GM23338 (cell line): ENCODE measurements around the gene MSRB1. TPM values are rescaled to one million over a fixed set of nuclear protein-coding genes. Genes with fewer than 3 reads are reported as not detected.

Experiments
- ATAC-seq: fragments of 200-7000 bp; cut with Tn5 transposase; 3 replicates; pipeline ENCODE4 v1.9.1; 2020
- DNase-seq: peaks from one replicate; pipeline ENCODE4 v3.0.0-alpha.2; 2015; ENCODE audit warnings: low spot score
- H2AFZ ChIP-seq: fragments of 200-600 bp; sonication (generic); 2 replicates; pipeline ENCODE4 v1.8.0; 2016; ENCODE audit warnings: antibody characterized with exemption, mild to moderate bottlenecking, moderate library complexity
- H3F3A ChIP-seq: fragments of 200-600 bp; sonication (generic); replicated peaks from 2 replicates; pipeline ENCODE4 v1.8.0; 2017; ENCODE audit warnings: antibody characterized with exemption, mixed run types, low read depth
- H3K27ac ChIP-seq: fragments of 200-600 bp; sonication (generic); 2 replicates; pipeline ENCODE4 v1.6.1; 2016; ENCODE audit warnings: low read depth
- H3K27me3 ChIP-seq: fragments of 200-600 bp; sonication (generic); 2 replicates; pipeline ENCODE4 v1.8.0; 2016; ENCODE audit warnings: mild to moderate bottlenecking, mixed run types, moderate library complexity; ENCODE audit not compliant: insufficient read depth
- H3K36me3 ChIP-seq: fragments of 200-600 bp; sonication (generic); 2 replicates; pipeline ENCODE4 v1.8.0; 2016; ENCODE audit warnings: mild to moderate bottlenecking; ENCODE audit not compliant: insufficient read depth
- H3K4me1 ChIP-seq: fragments of 200-600 bp; sonication (generic); 2 replicates; pipeline ENCODE4 v1.8.0; 2016; ENCODE audit warnings: mild to moderate bottlenecking, moderate library complexity; ENCODE audit not compliant: insufficient read depth
- H3K4me2 ChIP-seq: fragments of 200-600 bp; sonication (generic); 2 replicates; pipeline ENCODE4 v1.7.1; 2017; ENCODE audit warnings: mixed run types
- H3K4me3 ChIP-seq: fragments of 200-600 bp; sonication (generic); 2 replicates; pipeline ENCODE4 v1.6.1; 2016; ENCODE audit warnings: mixed run types
- H3K79me2 ChIP-seq: fragments of 200-600 bp; sonication (generic); replicated peaks from 2 replicates; pipeline ENCODE4 v1.8.0; 2017; ENCODE audit warnings: mild to moderate bottlenecking; ENCODE audit not compliant: insufficient read depth
- H3K9me2 ChIP-seq: fragments of 200-600 bp; sonication (generic); 2 replicates; pipeline ENCODE4 v1.8.0; 2017; ENCODE audit not compliant: insufficient read depth
- H4K20me1 ChIP-seq: fragments of 200-600 bp; sonication (generic); replicated peaks from 2 replicates; pipeline ENCODE4 v1.8.0; 2017; ENCODE audit warnings: mild to moderate bottlenecking; ENCODE audit not compliant: insufficient read depth
- H3K27ac Mint-ChIP-seq: 2 replicates; pipeline ENCODE4 v1.8.0; 2020; ENCODE audit warnings: inconsistent platforms, mild to moderate bottlenecking, moderate library complexity, mixed read lengths
- H3K27me3 Mint-ChIP-seq: 3 replicates; pipeline ENCODE4 v1.8.0; 2022; ENCODE audit warnings: low read depth, mild to moderate bottlenecking, moderate library complexity, mixed read lengths, inconsistent platforms; ENCODE audit not compliant: insufficient read depth, poor library complexity
- H3K36me3 Mint-ChIP-seq: 3 replicates; pipeline ENCODE4 v1.8.0; 2021; ENCODE audit warnings: low read depth, mild to moderate bottlenecking, inconsistent platforms, moderate library complexity, mixed read lengths
- H3K4me1 Mint-ChIP-seq: 3 replicates; pipeline ENCODE4 v1.8.0; 2020; ENCODE audit warnings: mild to moderate bottlenecking, inconsistent platforms, mixed read lengths
- H3K4me3 Mint-ChIP-seq: 3 replicates; pipeline ENCODE4 v1.8.0; 2021; ENCODE audit warnings: moderate library complexity, mild to moderate bottlenecking, inconsistent platforms, mixed read lengths
- H3K9me3 Mint-ChIP-seq: 3 replicates; pipeline ENCODE4 v1.8.0; 2020; ENCODE audit warnings: moderate library complexity, mild to moderate bottlenecking, inconsistent platforms, mixed read lengths
- CREB1 ChIP-seq: fragments of 250-450 bp; sonication (Bioruptor Pico); IDR thresholded peaks from 2 replicates; pipeline ENCODE4 v1.5.0; 2020; ENCODE audit warnings: low read depth, mild to moderate bottlenecking, moderate library complexity
- EZH2 ChIP-seq: fragments of 200-600 bp; sonication (generic); IDR thresholded peaks from one replicate; pipeline ENCODE4 v1.8.0; 2017; ENCODE audit warnings: antibody characterized with exemption, mild to moderate bottlenecking, low read depth; ENCODE audit not compliant: unreplicated experiment
- EZH2phosphoT487 ChIP-seq: fragments of 200-600 bp; sonication (generic); IDR thresholded peaks from one replicate; pipeline ENCODE4 v1.8.1; 2018; ENCODE audit warnings: antibody characterized with exemption; ENCODE audit not compliant: unreplicated experiment
- JUNB ChIP-seq: IDR thresholded peaks from one replicate; pipeline ENCODE4 v1.6.1; 2016; ENCODE audit warnings: antibody characterized with exemption; ENCODE audit not compliant: unreplicated experiment
- NANOG ChIP-seq: IDR thresholded peaks from 2 replicates; pipeline ENCODE4 v1.6.1; 2016; ENCODE audit warnings: antibody characterized with exemption, borderline replicate concordance
- POLR2AphosphoS5 ChIP-seq: IDR thresholded peaks from 2 replicates; pipeline ENCODE4 v1.6.1; 2016; ENCODE audit warnings: antibody characterized with exemption, low read depth
- ZNF114 ChIP-seq: fragments of 250-450 bp; sonication (Bioruptor Pico); IDR thresholded peaks from 2 replicates; pipeline ENCODE4 v1.5.0; 2020; ENCODE audit warnings: mild to moderate bottlenecking, moderate library complexity
- polyA plus RNA-seq: library from polyadenylated mRNA; unstranded; fragments of >200 nt; fragmentation: Nextera tagmentation; extraction: Ambion mirVana; gene quantifications from 2 replicates; pipeline ENCODE4 v1.2.1, GENCODE V29; 2016
- total RNA-seq: library from RNA; depleted of rRNA; stranded (reverse); fragments of >200 nt; shearing (Covaris generic); gene quantifications from 2 replicates; pipeline ENCODE4 v1.2.3, GENCODE V29; 2014
- TF ChIP-seq, protein P1 (sequence below): IDR thresholded peaks from one replicate; pipeline ENCODE4 v1.6.1; 2018; ENCODE audit warnings: antibody characterized with exemption; ENCODE audit not compliant: unreplicated experiment
- TF ChIP-seq, protein P2 (sequence below): fragments of 250-450 bp; sonication (Bioruptor Pico); IDR thresholded peaks from 2 replicates; pipeline ENCODE4 v1.5.0; 2020; ENCODE audit warnings: mild to moderate bottlenecking, moderate library complexity
- TF ChIP-seq, protein P3 (sequence below), 2 experiments: fragments of 200-600 bp in 1 of 2; sonication (generic) in 1 of 2; conservative IDR thresholded peaks; 2 replicates each; pipeline versions ENCODE4 v1.5.1 to v1.6.1; 2016 to 2017; ENCODE audit warnings: antibody characterized with exemption in 2 of 2, low read depth in 2 of 2, mild to moderate bottlenecking in 2 of 2, moderate library complexity in 1 of 2
- TF ChIP-seq, protein P4 (sequence below): IDR thresholded peaks from 2 replicates; pipeline ENCODE4 v1.6.1; 2016; ENCODE audit warnings: antibody characterized with exemption

The MSRB1 gene
- total and polyA plus RNA-seq, 2 experiments from 2014 or later: 30.4 to 31.3 TPM

DNA sequence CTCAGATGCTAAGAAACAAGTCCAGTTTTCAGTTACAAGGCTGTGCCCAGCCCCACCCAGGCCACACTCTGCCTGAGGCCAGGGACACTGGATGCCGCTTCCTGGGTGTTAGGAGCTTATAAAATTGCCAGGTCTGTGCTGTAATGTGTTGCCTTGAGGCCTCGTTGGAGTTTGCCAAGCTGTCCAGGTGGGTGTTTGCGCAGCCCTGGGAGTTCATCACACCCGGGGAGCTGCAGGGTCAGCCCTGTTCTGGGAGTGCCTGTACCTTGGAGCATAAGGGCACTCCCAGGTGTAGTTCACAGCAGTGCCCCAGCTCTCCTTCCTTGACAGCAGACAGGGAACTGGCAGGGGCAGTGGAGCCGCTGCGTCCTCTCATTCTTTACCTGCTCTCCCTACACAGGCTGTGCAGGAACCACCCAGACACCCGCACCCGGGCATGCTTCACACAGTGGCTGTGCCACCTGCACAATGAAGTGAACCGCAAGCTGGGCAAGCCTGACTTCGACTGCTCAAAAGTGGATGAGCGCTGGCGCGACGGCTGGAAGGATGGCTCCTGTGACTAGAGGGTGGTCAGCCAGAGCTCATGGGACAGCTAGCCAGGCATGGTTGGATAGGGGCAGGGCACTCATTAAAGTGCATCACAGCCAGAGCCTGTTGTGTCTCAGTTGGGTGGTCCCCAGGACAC lies 42.6 kb upstream of the MSRB1 start:
- TF ChIP-seq EZH2phosphoT487 (no peak), ZNF114 (CRISPR knock-in tag) (no peak), POLR2AphosphoS5 (no peak), JUNB (no peak), EZH2 (no peak), NANOG (no peak), CREB1 (no peak)
- TF ChIP-seq, protein P1, sequence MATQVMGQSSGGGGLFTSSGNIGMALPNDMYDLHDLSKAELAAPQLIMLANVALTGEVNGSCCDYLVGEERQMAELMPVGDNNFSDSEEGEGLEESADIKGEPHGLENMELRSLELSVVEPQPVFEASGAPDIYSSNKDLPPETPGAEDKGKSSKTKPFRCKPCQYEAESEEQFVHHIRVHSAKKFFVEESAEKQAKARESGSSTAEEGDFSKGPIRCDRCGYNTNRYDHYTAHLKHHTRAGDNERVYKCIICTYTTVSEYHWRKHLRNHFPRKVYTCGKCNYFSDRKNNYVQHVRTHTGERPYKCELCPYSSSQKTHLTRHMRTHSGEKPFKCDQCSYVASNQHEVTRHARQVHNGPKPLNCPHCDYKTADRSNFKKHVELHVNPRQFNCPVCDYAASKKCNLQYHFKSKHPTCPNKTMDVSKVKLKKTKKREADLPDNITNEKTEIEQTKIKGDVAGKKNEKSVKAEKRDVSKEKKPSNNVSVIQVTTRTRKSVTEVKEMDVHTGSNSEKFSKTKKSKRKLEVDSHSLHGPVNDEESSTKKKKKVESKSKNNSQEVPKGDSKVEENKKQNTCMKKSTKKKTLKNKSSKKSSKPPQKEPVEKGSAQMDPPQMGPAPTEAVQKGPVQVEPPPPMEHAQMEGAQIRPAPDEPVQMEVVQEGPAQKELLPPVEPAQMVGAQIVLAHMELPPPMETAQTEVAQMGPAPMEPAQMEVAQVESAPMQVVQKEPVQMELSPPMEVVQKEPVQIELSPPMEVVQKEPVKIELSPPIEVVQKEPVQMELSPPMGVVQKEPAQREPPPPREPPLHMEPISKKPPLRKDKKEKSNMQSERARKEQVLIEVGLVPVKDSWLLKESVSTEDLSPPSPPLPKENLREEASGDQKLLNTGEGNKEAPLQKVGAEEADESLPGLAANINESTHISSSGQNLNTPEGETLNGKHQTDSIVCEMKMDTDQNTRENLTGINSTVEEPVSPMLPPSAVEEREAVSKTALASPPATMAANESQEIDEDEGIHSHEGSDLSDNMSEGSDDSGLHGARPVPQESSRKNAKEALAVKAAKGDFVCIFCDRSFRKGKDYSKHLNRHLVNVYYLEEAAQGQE: no peak
- TF ChIP-seq, protein P2, sequence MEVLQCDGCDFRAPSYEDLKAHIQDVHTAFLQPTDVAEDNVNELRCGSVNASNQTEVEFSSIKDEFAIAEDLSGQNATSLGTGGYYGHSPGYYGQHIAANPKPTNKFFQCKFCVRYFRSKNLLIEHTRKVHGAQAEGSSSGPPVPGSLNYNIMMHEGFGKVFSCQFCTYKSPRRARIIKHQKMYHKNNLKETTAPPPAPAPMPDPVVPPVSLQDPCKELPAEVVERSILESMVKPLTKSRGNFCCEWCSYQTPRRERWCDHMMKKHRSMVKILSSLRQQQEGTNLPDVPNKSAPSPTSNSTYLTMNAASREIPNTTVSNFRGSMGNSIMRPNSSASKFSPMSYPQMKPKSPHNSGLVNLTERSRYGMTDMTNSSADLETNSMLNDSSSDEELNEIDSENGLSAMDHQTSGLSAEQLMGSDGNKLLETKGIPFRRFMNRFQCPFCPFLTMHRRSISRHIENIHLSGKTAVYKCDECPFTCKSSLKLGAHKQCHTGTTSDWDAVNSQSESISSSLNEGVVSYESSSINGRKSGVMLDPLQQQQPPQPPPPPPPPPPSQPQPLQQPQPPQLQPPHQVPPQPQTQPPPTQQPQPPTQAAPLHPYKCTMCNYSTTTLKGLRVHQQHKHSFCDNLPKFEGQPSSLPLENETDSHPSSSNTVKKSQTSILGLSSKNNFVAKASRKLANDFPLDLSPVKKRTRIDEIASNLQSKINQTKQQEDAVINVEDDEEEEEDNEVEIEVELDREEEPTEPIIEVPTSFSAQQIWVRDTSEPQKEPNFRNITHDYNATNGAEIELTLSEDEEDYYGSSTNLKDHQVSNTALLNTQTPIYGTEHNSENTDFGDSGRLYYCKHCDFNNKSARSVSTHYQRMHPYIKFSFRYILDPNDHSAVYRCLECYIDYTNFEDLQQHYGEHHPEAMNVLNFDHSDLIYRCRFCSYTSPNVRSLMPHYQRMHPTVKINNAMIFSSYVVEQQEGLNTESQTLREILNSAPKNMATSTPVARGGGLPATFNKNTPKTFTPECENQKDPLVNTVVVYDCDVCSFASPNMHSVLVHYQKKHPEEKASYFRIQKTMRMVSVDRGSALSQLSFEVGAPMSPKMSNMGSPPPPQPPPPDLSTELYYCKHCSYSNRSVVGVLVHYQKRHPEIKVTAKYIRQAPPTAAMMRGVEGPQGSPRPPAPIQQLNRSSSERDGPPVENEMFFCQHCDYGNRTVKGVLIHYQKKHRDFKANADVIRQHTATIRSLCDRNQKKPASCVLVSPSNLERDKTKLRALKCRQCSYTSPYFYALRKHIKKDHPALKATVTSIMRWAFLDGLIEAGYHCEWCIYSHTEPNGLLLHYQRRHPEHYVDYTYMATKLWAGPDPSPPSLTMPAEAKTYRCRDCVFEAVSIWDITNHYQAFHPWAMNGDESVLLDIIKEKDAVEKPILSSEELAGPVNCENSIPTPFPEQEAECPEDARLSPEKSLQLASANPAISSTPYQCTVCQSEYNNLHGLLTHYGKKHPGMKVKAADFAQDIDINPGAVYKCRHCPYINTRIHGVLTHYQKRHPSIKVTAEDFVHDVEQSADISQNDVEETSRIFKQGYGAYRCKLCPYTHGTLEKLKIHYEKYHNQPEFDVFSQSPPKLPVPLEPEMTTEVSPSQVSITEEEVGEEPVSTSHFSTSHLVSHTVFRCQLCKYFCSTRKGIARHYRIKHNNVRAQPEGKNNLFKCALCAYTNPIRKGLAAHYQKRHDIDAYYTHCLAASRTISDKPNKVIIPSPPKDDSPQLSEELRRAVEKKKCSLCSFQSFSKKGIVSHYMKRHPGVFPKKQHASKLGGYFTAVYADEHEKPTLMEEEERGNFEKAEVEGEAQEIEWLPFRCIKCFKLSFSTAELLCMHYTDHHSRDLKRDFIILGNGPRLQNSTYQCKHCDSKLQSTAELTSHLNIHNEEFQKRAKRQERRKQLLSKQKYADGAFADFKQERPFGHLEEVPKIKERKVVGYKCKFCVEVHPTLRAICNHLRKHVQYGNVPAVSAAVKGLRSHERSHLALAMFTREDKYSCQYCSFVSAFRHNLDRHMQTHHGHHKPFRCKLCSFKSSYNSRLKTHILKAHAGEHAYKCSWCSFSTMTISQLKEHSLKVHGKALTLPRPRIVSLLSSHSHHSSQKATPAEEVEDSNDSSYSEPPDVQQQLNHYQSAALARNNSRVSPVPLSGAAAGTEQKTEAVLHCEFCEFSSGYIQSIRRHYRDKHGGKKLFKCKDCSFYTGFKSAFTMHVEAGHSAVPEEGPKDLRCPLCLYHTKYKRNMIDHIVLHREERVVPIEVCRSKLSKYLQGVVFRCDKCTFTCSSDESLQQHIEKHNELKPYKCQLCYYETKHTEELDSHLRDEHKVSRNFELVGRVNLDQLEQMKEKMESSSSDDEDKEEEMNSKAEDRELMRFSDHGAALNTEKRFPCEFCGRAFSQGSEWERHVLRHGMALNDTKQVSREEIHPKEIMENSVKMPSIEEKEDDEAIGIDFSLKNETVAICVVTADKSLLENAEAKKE (CRISPR knock-in tag): no peak
- TF ChIP-seq, protein P3, sequence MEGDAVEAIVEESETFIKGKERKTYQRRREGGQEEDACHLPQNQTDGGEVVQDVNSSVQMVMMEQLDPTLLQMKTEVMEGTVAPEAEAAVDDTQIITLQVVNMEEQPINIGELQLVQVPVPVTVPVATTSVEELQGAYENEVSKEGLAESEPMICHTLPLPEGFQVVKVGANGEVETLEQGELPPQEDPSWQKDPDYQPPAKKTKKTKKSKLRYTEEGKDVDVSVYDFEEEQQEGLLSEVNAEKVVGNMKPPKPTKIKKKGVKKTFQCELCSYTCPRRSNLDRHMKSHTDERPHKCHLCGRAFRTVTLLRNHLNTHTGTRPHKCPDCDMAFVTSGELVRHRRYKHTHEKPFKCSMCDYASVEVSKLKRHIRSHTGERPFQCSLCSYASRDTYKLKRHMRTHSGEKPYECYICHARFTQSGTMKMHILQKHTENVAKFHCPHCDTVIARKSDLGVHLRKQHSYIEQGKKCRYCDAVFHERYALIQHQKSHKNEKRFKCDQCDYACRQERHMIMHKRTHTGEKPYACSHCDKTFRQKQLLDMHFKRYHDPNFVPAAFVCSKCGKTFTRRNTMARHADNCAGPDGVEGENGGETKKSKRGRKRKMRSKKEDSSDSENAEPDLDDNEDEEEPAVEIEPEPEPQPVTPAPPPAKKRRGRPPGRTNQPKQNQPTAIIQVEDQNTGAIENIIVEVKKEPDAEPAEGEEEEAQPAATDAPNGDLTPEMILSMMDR (conservative IDR thresholded peaks at IDR 0.05; ENCODE audit: low read depth in 2 of 2): no peak
- TF ChIP-seq, protein P4, sequence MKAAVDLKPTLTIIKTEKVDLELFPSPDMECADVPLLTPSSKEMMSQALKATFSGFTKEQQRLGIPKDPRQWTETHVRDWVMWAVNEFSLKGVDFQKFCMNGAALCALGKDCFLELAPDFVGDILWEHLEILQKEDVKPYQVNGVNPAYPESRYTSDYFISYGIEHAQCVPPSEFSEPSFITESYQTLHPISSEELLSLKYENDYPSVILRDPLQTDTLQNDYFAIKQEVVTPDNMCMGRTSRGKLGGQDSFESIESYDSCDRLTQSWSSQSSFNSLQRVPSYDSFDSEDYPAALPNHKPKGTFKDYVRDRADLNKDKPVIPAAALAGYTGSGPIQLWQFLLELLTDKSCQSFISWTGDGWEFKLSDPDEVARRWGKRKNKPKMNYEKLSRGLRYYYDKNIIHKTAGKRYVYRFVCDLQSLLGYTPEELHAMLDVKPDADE: no peak
- H3K27ac ChIP-seq: no peak overlapping the region
- peaks cover 35% of the 10 kb centered on the region for H3F3A ChIP-seq
- DNase-seq: no peak
- no peaks in the 10 kb centered on the region for H3K9me3 Mint-ChIP-seq
- H3K4me1 Mint-ChIP-seq: peaks cover 27% of the 10 kb centered on the region
- peak overlapping the region; percentile 96 for H3K4me2 ChIP-seq
- peaks cover 20% of the 10 kb centered on the region; the same call in 1 of the 2 replicates for H3K4me1 ChIP-seq
- H3K79me2 ChIP-seq: peaks cover 4% of the 10 kb centered on the region; the same call in 1 of the 2 replicates
- H3K4me3 ChIP-seq: peak overlapping the region; percentile 95
- H2AFZ ChIP-seq: no peak overlapping the region
- H3K36me3 ChIP-seq: no peaks in the 10 kb centered on the region
- no peaks in the 10 kb centered on the region for H3K9me2 ChIP-seq
- H3K4me3 Mint-ChIP-seq: peak overlapping the region; percentile 92
- H3K27me3 ChIP-seq: peaks cover 48% of the 10 kb centered on the region
- no peak for ATAC-seq
- peaks cover 63% of the 10 kb centered on the region for H3K27me3 Mint-ChIP-seq
- H3K27ac Mint-ChIP-seq: no peak overlapping the region
- H4K20me1 ChIP-seq: no peaks in the 10 kb centered on the region; the same call in 1 of the 2 replicates
- H3K36me3 Mint-ChIP-seq: peaks cover 17% of the 10 kb centered on the region
